ENCODE measurements around the gene COQ8A.

Gene COQ8A

DNA sequence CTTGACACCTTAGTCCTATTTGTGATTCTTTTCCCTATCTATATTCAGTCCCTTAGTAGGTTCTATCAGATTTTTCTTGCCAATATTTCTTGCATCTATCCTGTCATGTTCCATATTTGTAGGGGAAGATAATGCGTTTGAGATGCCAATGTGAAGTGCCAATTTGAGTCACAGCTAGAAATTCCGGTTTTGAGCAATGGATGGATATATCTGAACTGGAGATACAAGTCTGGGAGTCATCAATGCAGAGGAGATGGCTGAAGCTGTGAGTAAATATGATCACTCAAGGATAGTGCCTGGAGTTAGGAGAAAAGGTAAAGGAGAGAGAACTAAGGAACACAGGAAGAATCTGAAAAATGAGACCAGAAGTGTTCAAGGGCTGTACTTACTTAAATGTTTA lies 93.8 kb downstream of the COQ8A start:
- no peak for DNase-seq

DNA sequence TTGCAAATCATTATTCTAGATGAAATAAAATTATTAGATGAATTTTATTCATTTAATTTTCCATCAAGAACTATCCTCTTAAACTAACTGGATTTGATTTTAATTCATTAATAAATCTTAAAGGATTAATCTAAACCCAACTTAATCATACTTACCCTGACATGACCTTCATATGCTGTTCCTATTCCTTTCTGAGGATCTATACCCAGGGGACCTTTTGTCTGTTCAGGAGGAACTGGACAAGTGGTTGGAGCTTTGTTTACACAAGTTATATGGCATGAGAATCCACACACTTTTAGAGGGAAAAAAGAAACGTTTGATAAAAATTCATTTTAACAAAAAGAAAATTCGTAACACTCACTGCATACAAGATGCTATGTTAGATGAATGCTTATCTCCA lies 95.2 kb downstream of the COQ8A start:
- DNase-seq = no peak

DNA sequence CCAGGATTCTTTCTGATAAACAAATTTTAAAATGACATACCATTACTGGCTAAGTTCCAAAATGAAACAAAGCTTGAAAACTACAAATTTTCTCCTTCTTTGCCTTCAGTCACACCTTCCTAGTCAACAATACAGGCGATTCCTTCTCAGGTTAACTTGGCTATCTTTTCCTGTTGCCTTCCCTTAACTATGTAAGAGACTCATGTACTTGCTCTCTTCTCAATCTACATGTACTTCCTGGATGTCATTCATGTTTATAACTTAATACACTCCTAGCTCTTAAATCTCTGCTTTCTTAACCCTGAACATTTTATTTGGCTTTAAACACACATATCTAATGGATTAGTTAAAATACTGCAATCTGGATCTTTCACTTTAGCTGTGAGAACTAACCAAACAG lies 97.0 kb downstream of the COQ8A start:
- no peak for DNase-seq
